Measurements from ENCODE around the gene TEX2. TPM values are rescaled to one million over a fixed set of nuclear protein-coding genes. Genes with fewer than 3 reads are reported as not detected.

Gene TEX2
- total RNA-seq, 1 experiment from 2014 or later, result 20.2 TPM

- Histone ChIP-seq H3K27me3 (replicated peaks; ENCODE audit: control insufficient read depth, insufficient read depth, low read length) (no peaks in the 10 kb centered on the region), H3K4me1 (peaks cover 11% of the 10 kb centered on the region; the same call in 1 of the 2 replicates), H3K9me3 (no peaks in the 10 kb centered on the region), H3K4me3 (ENCODE audit: low read depth, low read length) (no peak overlapping the region), H3K36me3 (ENCODE audit: control insufficient read depth, insufficient read depth, low read length) (no peaks in the 10 kb centered on the region)
- Mint-ChIP-seq H3K9me3 (ENCODE audit: unreplicated experiment) (no peaks in the 10 kb centered on the region), H3K4me1 (ENCODE audit: low read depth, unreplicated experiment) (peaks cover 7% of the 10 kb centered on the region), H3K27ac (ENCODE audit: unreplicated experiment) (peak overlapping the region; percentile 37), H3K27me3 (ENCODE audit: insufficient read depth, unreplicated experiment) (no peaks in the 10 kb centered on the region), H3K4me3 (ENCODE audit: unreplicated experiment) (no peak overlapping the region), H3K36me3 (ENCODE audit: insufficient read depth, unreplicated experiment) (no peaks in the 10 kb centered on the region)
- POLR2A ChIA-PET, result no interaction called here
- TF ChIP-seq CTCF (IDR thresholded peaks at IDR 0.05; ENCODE audit: insufficient read depth in 1 of 2, low read depth in 1 of 2, low read length in 1 of 2, severe bottlenecking in 1 of 2, unreplicated experiment in 1 of 2), result no peak
- no TSS peak for BruUV-seq (replicated peaks)
- intact Hi-C loops (cut with micrococcal nuclease; ENCODE audit: unreplicated experiment), result no loop called here
- CTCF ChIA-PET, result interaction anchor here (0.7 to 0.8 kb wide), 2 partner anchors 61 to 134 kb away, joined by 3 to 4 read pairs; no protein-coding TSS in a partner anchor
- DNase-seq, result no peak
Observed at GRCh38 chr17:64277831-64278562, 14.9 kb upstream of the TEX2 start.

- H3K27me3 Mint-ChIP-seq (ENCODE audit: insufficient read depth, unreplicated experiment), result no peaks in the 10 kb centered on the region
- TF ChIP-seq CTCF (IDR thresholded peaks at IDR 0.05; ENCODE audit: insufficient read depth in 1 of 2, low read depth in 1 of 2, low read length in 1 of 2, severe bottlenecking in 1 of 2, unreplicated experiment in 1 of 2), result no peak
Observed at GRCh38 chr17:64276961-64277505, 14.0 kb upstream of the TEX2 start.

GRCh38 chr17:64275016-64275415 lies 12.0 kb upstream of the TEX2 start:
- no peaks in the 10 kb centered on the region for H3K9me3 ChIP-seq
- Mint-ChIP-seq H3K4me1 (ENCODE audit: low read depth, unreplicated experiment) (peaks cover 7% of the 10 kb centered on the region), H3K36me3 (ENCODE audit: insufficient read depth, unreplicated experiment) (no peaks in the 10 kb centered on the region), H3K4me3 (ENCODE audit: unreplicated experiment) (no peak overlapping the region), H3K27me3 (ENCODE audit: insufficient read depth, unreplicated experiment) (no peaks in the 10 kb centered on the region), H3K27ac (ENCODE audit: unreplicated experiment) (no peak overlapping the region), H3K9me3 (ENCODE audit: unreplicated experiment) (no peaks in the 10 kb centered on the region)
- BruUV-seq (replicated peaks), result no TSS peak
- no peaks in the 10 kb centered on the region for H3K27me3 ChIP-seq (replicated peaks; ENCODE audit: control insufficient read depth, insufficient read depth, low read length)
- TF ChIP-seq CTCF (IDR thresholded peaks at IDR 0.05; ENCODE audit: insufficient read depth in 1 of 2, low read depth in 1 of 2, low read length in 1 of 2, severe bottlenecking in 1 of 2, unreplicated experiment in 1 of 2), result no peak
- no peaks in the 10 kb centered on the region for H3K36me3 ChIP-seq (ENCODE audit: control insufficient read depth, insufficient read depth, low read length)
- intact Hi-C loops (cut with micrococcal nuclease; ENCODE audit: unreplicated experiment), result no loop called here
- ChIA-PET CTCF (no interaction called here), POLR2A (no interaction called here)
- DNase-seq, result no peak
- no peak overlapping the region for H3K4me3 ChIP-seq (ENCODE audit: low read depth, low read length)
- peaks cover 10% of the 10 kb centered on the region; the same call in 1 of the 2 replicates for H3K4me1 ChIP-seq

More at GRCh38 chr17:64276961-64277505, 14.0 kb upstream of the TEX2 start:
- H3K36me3 Mint-ChIP-seq (ENCODE audit: insufficient read depth, unreplicated experiment), result no peaks in the 10 kb centered on the region
- H3K36me3 ChIP-seq (ENCODE audit: control insufficient read depth, insufficient read depth, low read length), result no peaks in the 10 kb centered on the region
- ChIA-PET POLR2A (no interaction called here), CTCF (interaction anchor here (0.5 kb wide), 1 partner anchor 71 kb away, joined by 3 read pairs; no protein-coding TSS in a partner anchor)
- H3K9me3 ChIP-seq, result no peaks in the 10 kb centered on the region
- no peaks in the 10 kb centered on the region for H3K9me3 Mint-ChIP-seq (ENCODE audit: unreplicated experiment)
- H3K4me1 ChIP-seq, result peaks cover 11% of the 10 kb centered on the region; the same call in 1 of the 2 replicates
- no peak for DNase-seq
- H3K27me3 ChIP-seq (replicated peaks; ENCODE audit: control insufficient read depth, insufficient read depth, low read length), result no peaks in the 10 kb centered on the region
- intact Hi-C loops (cut with micrococcal nuclease; ENCODE audit: unreplicated experiment), result no loop called here
- H3K4me1 Mint-ChIP-seq (ENCODE audit: low read depth, unreplicated experiment), result peaks cover 7% of the 10 kb centered on the region
- no peak overlapping the region for H3K4me3 ChIP-seq (ENCODE audit: low read depth, low read length)
- BruUV-seq (replicated peaks), result no TSS peak
- no peak overlapping the region for H3K27ac Mint-ChIP-seq (ENCODE audit: unreplicated experiment)
- H3K4me3 Mint-ChIP-seq (ENCODE audit: unreplicated experiment), result no peak overlapping the region
